HG03025 (cell line): Measurements from ENCODE around the gene SECISBP2L.

ENCODE experiments used
- ATAC-seq: cut with Tn5 transposase; IDR thresholded peaks from one replicate; pipeline ENCODE4 v1.9.1; 2021; ENCODE audit warnings: mild to moderate bottlenecking, moderate library complexity; ENCODE audit not compliant: unreplicated experiment, low FRiP score

The SECISBP2L gene

GRCh38 chr15:48968066-48968465 lies 78.2 kb downstream of the SECISBP2L start:
- no peak for ATAC-seq

- ATAC-seq, result no peak
These were observed 78.9 kb downstream of the SECISBP2L start for GRCh38 chr15:48967336-48967735.

- peak; percentile 59 for ATAC-seq
These were observed 79.5 kb downstream of the SECISBP2L start for GRCh38 chr15:48966595-48967301.

GRCh38 chr15:48965972-48966371 lies 80.3 kb downstream of the SECISBP2L start:
- ATAC-seq, result no peak

- ATAC-seq, result no peak
These were observed 81.3 kb downstream of the SECISBP2L start for GRCh38 chr15:48964898-48965297.

- ATAC-seq, result no peak
These were observed 82.6 kb downstream of the SECISBP2L start, which contains the start of gene SHC4 for GRCh38 chr15:48963524-48964113. Gene SHC4 (minus strand): TSS chr15:48963919. CDS start chr15:48963015, 904 bp downstream.

- no peak for ATAC-seq
These were observed 83.4 kb downstream of the SECISBP2L start for GRCh38 chr15:48962662-48963523.

GRCh38 chr15:48955967-48956366 lies 90.3 kb downstream of the SECISBP2L start:
- no peak for ATAC-seq

- no peak for ATAC-seq
These were observed 90.9 kb downstream of the SECISBP2L start for GRCh38 chr15:48955370-48955769.

GRCh38 chr15:48954538-48954937 lies 91.7 kb downstream of the SECISBP2L start:
- ATAC-seq, result no peak

GRCh38 chr15:48946840-48947187 lies 99.4 kb downstream of the SECISBP2L start:
- ATAC-seq, result no peak

- no peak for ATAC-seq
These were observed 100.0 kb downstream of the SECISBP2L start for GRCh38 chr15:48946074-48946839.

- no peak for ATAC-seq
These were observed 100.9 kb downstream of the SECISBP2L start for GRCh38 chr15:48945386-48945785.

GRCh38 chr15:48941904-48942303 lies 104.3 kb downstream of the SECISBP2L start:
- ATAC-seq, result no peak

GRCh38 chr15:48940508-48940907 lies 105.7 kb downstream of the SECISBP2L start:
- peak; percentile 53 for ATAC-seq

- ATAC-seq, result no peak
These were observed 106.6 kb downstream of the SECISBP2L start for GRCh38 chr15:48939648-48940047.
